HepG2 (cell line): ENCODE measurements around the gene OR2AG2. TPM values are rescaled to one million over a fixed set of nuclear protein-coding genes. Genes with fewer than 3 reads are reported as not detected.

Source experiments
- ATAC-seq: fragments of 200-7000 bp; cut with Tn5 transposase; 3 replicates; pipeline ENCODE4 v1.9.1; 2020; ENCODE audit warnings: mild to moderate bottlenecking, moderate library complexity
- BruUV-seq: library from RNA; stranded (reverse); fragments of 400-500 nt; replicated peaks from 2 replicates; lab custom pipeline; 2021; lab: Mats Ljungman, UMichigan
- CTCF ChIA-PET: fragments of 300-600 bp; formaldehyde crosslinking; extraction: SDS; loops from one replicate; lab custom pipeline; 2021; ENCODE audit warnings: low total read pairs, inconsistent platforms, low intra/inter-chr PET ratio; lab: Yijun Ruan, JAX
- POLR2A ChIA-PET: fragments of 350-600 bp; sonication (Branson Sonifier 250); formaldehyde crosslinking; loops from one replicate; lab custom pipeline; 2020; ENCODE audit warnings: antibody characterized with exemption, inconsistent platforms; lab: Yijun Ruan, JAX
- DNase-seq: peaks from one replicate; pipeline ENCODE4 v3.0.0-alpha.2; 2015; ENCODE audit warnings: low spot score
- FAIRE-seq: peaks from 3 replicates; lab custom pipeline; 2011; peaks lifted over from hg19 to GRCh38; lab: Jason Lieb, UNC
- H2AFZ ChIP-seq: one replicate; pipeline ENCODE4 v1.6.1; 2011; ENCODE audit warnings: low read length, inconsistent platforms
- H3K27ac ChIP-seq: fragments of 300-600 bp; 3 replicates; pipeline ENCODE4 v1.8.0; 2011; ENCODE audit warnings: mixed run types, mild to moderate bottlenecking, mixed read lengths, low read length, inconsistent platforms; ENCODE audit not compliant: insufficient read depth; ENCODE audit errors: extremely low read length
- H3K27me3 ChIP-seq, 2 experiments: fragments of 200-600 bp in 1 of 2; 2 replicates in 1 of 2; 3 replicates in 1 of 2; pipeline versions ENCODE4 v1.6.0 to v1.8.0; 2011; ENCODE audit warnings: low read length in 2 of 2, mild to moderate bottlenecking in 2 of 2, moderate library complexity in 2 of 2, inconsistent platforms in 1 of 2; ENCODE audit not compliant: insufficient read depth in 2 of 2, control insufficient read depth in 1 of 2
- H3K36me3 ChIP-seq, 2 experiments: fragments of 200-600 bp in 1 of 2; replicated peaks in 1 of 2; 2 replicates in 1 of 2; 3 replicates in 1 of 2; pipeline versions ENCODE4 v1.5.1 to v1.8.0; 2011; ENCODE audit warnings: low read length in 2 of 2, inconsistent platforms in 1 of 2; ENCODE audit not compliant: insufficient read depth in 2 of 2, control insufficient read depth in 1 of 2
- H3K4me1 ChIP-seq: 2 replicates; pipeline ENCODE4 v1.5.1; 2012; ENCODE audit warnings: low read length, inconsistent platforms; ENCODE audit not compliant: insufficient read depth
- H3K4me2 ChIP-seq: 2 replicates; pipeline ENCODE4 v1.6.0; 2011; ENCODE audit warnings: low read depth, low read length, inconsistent platforms
- H3K4me3 ChIP-seq, 3 experiments: fragments of 200-600 bp in 1 of 3; sonication (generic), shearing (Covaris generic) in 1 of 3; replicated peaks in 1 of 3; 2 replicates each; pipeline ENCODE4 v1.5.1; 2011 to 2016; ENCODE audit warnings: low read length in 3 of 3, inconsistent platforms in 2 of 3, low read depth in 2 of 3, mild to moderate bottlenecking in 2 of 3, control low read depth in 1 of 3, mixed read lengths in 1 of 3; ENCODE audit not compliant: insufficient read depth in 1 of 3
- H3K79me2 ChIP-seq: one replicate; pipeline ENCODE4 v1.6.1; 2011; ENCODE audit warnings: low read length, inconsistent platforms; ENCODE audit not compliant: insufficient read depth
- H3K9ac ChIP-seq: 2 replicates; pipeline ENCODE4 v1.6.0; 2011; ENCODE audit warnings: mild to moderate bottlenecking, low read depth, low read length, inconsistent platforms; ENCODE audit not compliant: insufficient read depth
- H3K9me3 ChIP-seq: 2 replicates; pipeline ENCODE4 v1.5.1; 2012; ENCODE audit warnings: mild to moderate bottlenecking, low read length
- H4K20me1 ChIP-seq: 2 replicates; pipeline ENCODE4 v1.6.0; 2011; ENCODE audit warnings: inconsistent platforms, mild to moderate bottlenecking, low read length, moderate library complexity; ENCODE audit not compliant: insufficient read depth
- FOSL1 ChIP-seq: sonication (generic); formaldehyde crosslinking; IDR thresholded peaks from 2 replicates; pipeline ENCODE4 v1.9.0; 2021; ENCODE audit warnings: missing genetic modification reagents, borderline replicate concordance
- GABPA ChIP-seq, 2 experiments: IDR thresholded peaks; 2 replicates each; pipeline ENCODE4 v1.6.1; 2011 to 2016; ENCODE audit warnings: low read depth in 2 of 2, low read length in 1 of 2, missing biosample characterization in 1 of 2, missing genetic modification characterization in 1 of 2
- KDM1A ChIP-seq: IDR thresholded peaks from 2 replicates; pipeline ENCODE4 v1.6.1; 2016; ENCODE audit warnings: missing compliant biosample characterization
- MAZ ChIP-seq, 2 experiments: sonication (generic) in 1 of 2; formaldehyde crosslinking in 1 of 2; IDR thresholded peaks; 2 replicates each; pipeline versions ENCODE4 v1.5.0 to v1.6.1; 2012 to 2020; ENCODE audit warnings: low read depth in 2 of 2, mild to moderate bottlenecking in 2 of 2, borderline replicate concordance in 1 of 2, improper control_type of control experiment in 1 of 2, low read length in 1 of 2, missing genetic modification reagents in 1 of 2, moderate library complexity in 1 of 2
- MED8 ChIP-seq: sonication (generic); formaldehyde crosslinking; IDR thresholded peaks from 2 replicates; pipeline ENCODE4 v1.8.1; 2023; ENCODE audit warnings: mild to moderate bottlenecking, missing genetic modification reagents; ENCODE audit not compliant: insufficient replicate concordance
- NFE2 ChIP-seq: sonication (generic); formaldehyde crosslinking; IDR thresholded peaks from 2 replicates; pipeline ENCODE4 v1.4.0; 2020; ENCODE audit warnings: missing genetic modification reagents
- NR2F6 ChIP-seq, 2 experiments: IDR thresholded peaks; 2 replicates each; pipeline ENCODE4 v1.6.1; 2016; ENCODE audit warnings: antibody characterized with exemption in 1 of 2, mild to moderate bottlenecking in 1 of 2
- PAF1 ChIP-seq: IDR thresholded peaks from 2 replicates; pipeline ENCODE4 v1.6.1; 2016; ENCODE audit warnings: missing genetic modification reagents, missing compliant biosample characterization
- TBX2 ChIP-seq: sonication (generic); formaldehyde crosslinking; IDR thresholded peaks from 2 replicates; pipeline ENCODE4 v1.5.0; 2020; ENCODE audit warnings: missing genetic modification reagents, mild to moderate bottlenecking, borderline replicate concordance
- ZFP1 ChIP-seq: IDR thresholded peaks from 2 replicates; pipeline ENCODE4 v1.6.1; 2016
- ZNF432 ChIP-seq: sonication (generic); formaldehyde crosslinking; IDR thresholded peaks from 2 replicates; pipeline ENCODE4 v1.5.0; 2020; ENCODE audit warnings: missing genetic modification reagents, mild to moderate bottlenecking, borderline replicate concordance
- ZNF44 ChIP-seq: sonication (generic); formaldehyde crosslinking; IDR thresholded peaks from 2 replicates; pipeline ENCODE4 v1.5.1; 2020; ENCODE audit warnings: mild to moderate bottlenecking, missing genetic modification reagents
- ZNF496 ChIP-seq: sonication (generic); formaldehyde crosslinking; IDR thresholded peaks from 2 replicates; pipeline ENCODE4 v1.8.1; 2023; ENCODE audit warnings: mild to moderate bottlenecking, moderate library complexity, missing genetic modification reagents; ENCODE audit not compliant: insufficient replicate concordance
- ZNF558 ChIP-seq: sonication (generic); formaldehyde crosslinking; IDR thresholded peaks from 2 replicates; pipeline ENCODE4 v1.9.0; 2022; ENCODE audit warnings: mild to moderate bottlenecking, missing genetic modification reagents, borderline replicate concordance
- ZNF768 ChIP-seq: sonication (generic); formaldehyde crosslinking; IDR thresholded peaks from 2 replicates; pipeline ENCODE4 v1.4.0; 2020; ENCODE audit warnings: missing genetic modification reagents
- ZNF772 ChIP-seq: sonication (generic); formaldehyde crosslinking; IDR thresholded peaks from 2 replicates; pipeline ENCODE4 v1.5.0; 2020; ENCODE audit warnings: mild to moderate bottlenecking, missing genetic modification reagents
- WGBS: methylation state at CpG from one replicate; pipeline ENCODE4 v1.1.6; 2017; ENCODE audit warnings: low lambda C conversion rate; 5-methylcytosine and 5-hydroxymethylcytosine counted together
- in situ Hi-C: cut with HindIII; loops from 2 replicates; pipeline ENCODE4 v1.10.0; 2017; ENCODE audit warnings: low pct_unique_long_range_greater_than_20kb; ENCODE audit not compliant: extremely low pct_ligation_motif_present
- intact Hi-C: fragments of 100-400 bp; cut with micrococcal nuclease; formaldehyde crosslinking; loops from one replicate; pipeline ENCODE4 v1.10.0; 2022; ENCODE audit not compliant: unreplicated experiment
- polyA plus RNA-seq, 8 experiments: library from polyadenylated mRNA; depleted of rRNA in 3 of 8; stranded (reverse) in 7 of 8; unstranded in 1 of 8; fragments of >200 nt; fragmentation: Illumina TruSeq in 4 of 8; extraction: Trizol in 4 of 8; gene quantifications; 2 replicates each; pipeline versions ENCODE4 v1.2.1 to v1.2.3, GENCODE V29; 2011 to 2016; ENCODE audit warnings: low read depth in 4 of 8, missing spikeins in 1 of 8, mixed read lengths in 1 of 8; ENCODE audit not compliant: insufficient read depth in 1 of 8
- total RNA-seq, 5 experiments: library from RNA; depleted of rRNA; stranded (reverse); fragments of >200 nt; fragmentation: Illumina TruSeq; extraction: Trizol; gene quantifications; 2 replicates each; pipeline ENCODE4 v1.2.3, GENCODE V29; 2016; ENCODE audit warnings: low read depth in 1 of 5
- TF ChIP-seq, protein P1 (sequence below): IDR thresholded peaks from 2 replicates; pipeline ENCODE4 v1.6.1; 2016; ENCODE audit warnings: control low read depth
- TF ChIP-seq, protein P2 (sequence below): sonication (generic); formaldehyde crosslinking; IDR thresholded peaks from 2 replicates; pipeline ENCODE4 v1.8.0; 2022; ENCODE audit warnings: mild to moderate bottlenecking, missing genetic modification reagents, moderate library complexity
- TF ChIP-seq, protein P3 (sequence below): sonication (generic); formaldehyde crosslinking; IDR thresholded peaks from 2 replicates; pipeline ENCODE4 v1.8.0; 2022; ENCODE audit warnings: missing genetic modification reagents, low read depth, mild to moderate bottlenecking, borderline replicate concordance
- TF ChIP-seq, protein P4 (sequence below): IDR thresholded peaks from 2 replicates; pipeline ENCODE4 v1.6.1; 2018; ENCODE audit warnings: missing genetic modification reagents

The OR2AG2 gene
- total and polyA plus RNA-seq, 2 of the 13 experiments (the other 11 are each of a cell fraction or from before 2014, with no cell fraction given): not detected

DNA sequence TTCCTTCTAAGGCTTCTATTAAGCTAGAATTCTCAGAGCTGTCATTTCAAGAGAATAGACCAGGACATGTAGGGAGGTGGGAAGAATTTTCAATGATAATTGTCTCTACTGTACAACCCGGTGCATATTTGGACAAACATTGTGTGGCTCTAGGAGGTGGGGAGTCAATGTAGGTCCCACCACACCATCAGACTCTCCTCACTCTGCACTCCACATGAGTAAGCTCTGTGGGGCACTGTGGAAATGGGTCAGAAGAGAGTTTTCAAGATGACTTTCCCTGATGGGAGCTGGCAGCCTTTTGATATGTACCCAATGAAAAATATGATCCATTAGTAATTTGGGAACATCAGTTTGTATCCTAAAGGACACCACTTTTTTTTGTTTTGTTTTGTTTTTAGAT lies 33.2 kb downstream of the OR2AG2 start:
- no peak for FAIRE-seq
- TF ChIP-seq, protein P1, sequence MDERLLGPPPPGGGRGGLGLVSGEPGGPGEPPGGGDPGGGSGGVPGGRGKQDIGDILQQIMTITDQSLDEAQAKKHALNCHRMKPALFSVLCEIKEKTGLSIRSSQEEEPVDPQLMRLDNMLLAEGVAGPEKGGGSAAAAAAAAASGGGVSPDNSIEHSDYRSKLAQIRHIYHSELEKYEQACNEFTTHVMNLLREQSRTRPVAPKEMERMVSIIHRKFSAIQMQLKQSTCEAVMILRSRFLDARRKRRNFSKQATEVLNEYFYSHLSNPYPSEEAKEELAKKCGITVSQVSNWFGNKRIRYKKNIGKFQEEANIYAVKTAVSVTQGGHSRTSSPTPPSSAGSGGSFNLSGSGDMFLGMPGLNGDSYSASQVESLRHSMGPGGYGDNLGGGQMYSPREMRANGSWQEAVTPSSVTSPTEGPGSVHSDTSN (CRISPR knock-in tag): no peak
- no peak for TF ChIP-seq ZNF768 (CRISPR knock-in tag)
- TF ChIP-seq, protein P2, sequence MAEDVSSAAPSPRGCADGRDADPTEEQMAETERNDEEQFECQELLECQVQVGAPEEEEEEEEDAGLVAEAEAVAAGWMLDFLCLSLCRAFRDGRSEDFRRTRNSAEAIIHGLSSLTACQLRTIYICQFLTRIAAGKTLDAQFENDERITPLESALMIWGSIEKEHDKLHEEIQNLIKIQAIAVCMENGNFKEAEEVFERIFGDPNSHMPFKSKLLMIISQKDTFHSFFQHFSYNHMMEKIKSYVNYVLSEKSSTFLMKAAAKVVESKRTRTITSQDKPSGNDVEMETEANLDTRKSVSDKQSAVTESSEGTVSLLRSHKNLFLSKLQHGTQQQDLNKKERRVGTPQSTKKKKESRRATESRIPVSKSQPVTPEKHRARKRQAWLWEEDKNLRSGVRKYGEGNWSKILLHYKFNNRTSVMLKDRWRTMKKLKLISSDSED: no peak
- TF ChIP-seq TBX2 (CRISPR knock-in tag): no peak
- no peak for TF ChIP-seq ZFP1 (CRISPR knock-in tag)
- TF ChIP-seq ZNF44 (CRISPR knock-in tag): no peak
- TF ChIP-seq GABPA (IDR thresholded peaks at IDR 0.05; ENCODE audit: low read depth, low read length): no peak
- TF ChIP-seq GABPA (CRISPR knock-in tag; IDR thresholded peaks at IDR 0.05; ENCODE audit: low read depth): no peak
- TF ChIP-seq NFE2 (CRISPR knock-in tag): no peak
- TF ChIP-seq KDM1A (CRISPR knock-in tag): no peak
- no peak for TF ChIP-seq ZNF496 (CRISPR knock-in tag)
- TF ChIP-seq ZNF772 (CRISPR knock-in tag): no peak
- no peak for TF ChIP-seq ZNF432
- TF ChIP-seq, protein P3, sequence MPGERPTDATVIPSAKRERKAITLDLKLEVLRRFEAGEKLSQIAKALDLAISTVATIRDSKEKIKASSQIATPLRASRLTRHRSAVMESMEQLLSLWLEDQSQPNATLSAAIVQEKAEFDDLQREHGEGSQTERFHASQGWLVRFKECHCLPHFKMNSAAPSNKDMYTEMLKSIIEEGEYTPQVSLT (CRISPR knock-in tag): no peak
- TF ChIP-seq FOSL1 (CRISPR knock-in tag): no peak
- TF ChIP-seq, protein P4, sequence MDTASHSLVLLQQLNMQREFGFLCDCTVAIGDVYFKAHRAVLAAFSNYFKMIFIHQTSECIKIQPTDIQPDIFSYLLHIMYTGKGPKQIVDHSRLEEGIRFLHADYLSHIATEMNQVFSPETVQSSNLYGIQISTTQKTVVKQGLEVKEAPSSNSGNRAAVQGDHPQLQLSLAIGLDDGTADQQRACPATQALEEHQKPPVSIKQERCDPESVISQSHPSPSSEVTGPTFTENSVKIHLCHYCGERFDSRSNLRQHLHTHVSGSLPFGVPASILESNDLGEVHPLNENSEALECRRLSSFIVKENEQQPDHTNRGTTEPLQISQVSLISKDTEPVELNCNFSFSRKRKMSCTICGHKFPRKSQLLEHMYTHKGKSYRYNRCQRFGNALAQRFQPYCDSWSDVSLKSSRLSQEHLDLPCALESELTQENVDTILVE (CRISPR knock-in tag): no peak
- no peak for TF ChIP-seq ZNF558 (CRISPR knock-in tag)
- no peak for TF ChIP-seq PAF1 (CRISPR knock-in tag)
- TF ChIP-seq MED8: no peak
- TF ChIP-seq NR2F6 (IDR thresholded peaks at IDR 0.05): no peak
- TF ChIP-seq NR2F6 (CRISPR knock-in tag; IDR thresholded peaks at IDR 0.05): no peak
- TF ChIP-seq MAZ (IDR thresholded peaks at IDR 0.05; ENCODE audit: borderline replicate concordance, low read depth, low read length): no peak
- no peak for TF ChIP-seq MAZ (CRISPR knock-in tag; IDR thresholded peaks at IDR 0.05; ENCODE audit: low read depth)
- no peak for DNase-seq
- Histone ChIP-seq H3K9me3 (no peaks in the 10 kb centered on the region), H3K4me1 (no peaks in the 10 kb centered on the region), H3K27ac (no peak overlapping the region), H3K27me3 (no peaks in the 10 kb centered on the region), H3K9ac (no peak overlapping the region), H3K4me3 (no peak overlapping the region), H3K36me3 (no peaks in the 10 kb centered on the region), H4K20me1 (no peaks in the 10 kb centered on the region), H3K4me2 (no peak overlapping the region), H3K79me2 (no peaks in the 10 kb centered on the region), H2AFZ (no peak overlapping the region)
- CTCF ChIA-PET: interaction anchor here (1.6 kb wide), 1 partner anchor 18 kb away, joined by 8 read pairs; no protein-coding TSS in a partner anchor
- WGBS: 0% methylated on average over 1 of the region's 1 CpG
- no TSS peak for BruUV-seq
- POLR2A ChIA-PET: no interaction called here
- ATAC-seq: no peak
- intact Hi-C loops (no loop called here), in situ Hi-C loops (no loop called here)
